Measurements from ENCODE around the gene NEK1.

DNA sequence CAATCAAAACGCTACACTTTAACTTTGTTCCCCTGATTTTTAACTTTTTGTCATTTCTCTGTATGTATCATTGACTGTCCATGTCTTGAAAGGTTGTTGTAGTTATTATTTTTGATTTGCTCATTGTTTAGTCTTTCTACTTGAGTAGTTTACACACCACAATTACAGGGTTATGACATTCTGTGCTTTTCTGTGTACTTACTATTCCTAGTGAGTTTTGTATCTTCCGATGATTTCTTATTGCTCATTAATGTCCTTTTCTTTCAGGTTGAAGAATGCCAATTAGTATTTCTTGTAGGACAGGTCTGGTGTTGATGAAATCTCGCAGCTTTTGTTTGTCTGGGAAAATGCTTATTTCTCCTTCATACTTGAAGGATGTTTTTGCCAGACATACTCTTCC, 252.4 kb downstream of the NEK1 start:
- TF ChIP-seq EP300 (IDR thresholded peaks at IDR 0.05) (no peak), CTCF (IDR thresholded peaks at IDR 0.05) (no peak), POLR2AphosphoS5 (IDR thresholded peaks at IDR 0.05) (no peak)

Data from stomach (tissue), 4 donors.